ENCODE measurements around the gene PRMT1. TPM values are rescaled to one million over a fixed set of nuclear protein-coding genes. Genes with fewer than 3 reads are reported as not detected.

The PRMT1 gene
- polyA plus RNA-seq, 1 donor from 2014 or later = 610 TPM

- Histone ChIP-seq H3K36me3 (ENCODE audit: insufficient read depth, low read length) (peaks cover 4% of the 10 kb centered on the region), H3K4me3 (ENCODE audit: low read length) (no peak overlapping the region), H3K9ac (ENCODE audit: low read length) (no peak overlapping the region), H3K27ac (ENCODE audit: low read length) (no peak overlapping the region), H4K20me1 (ENCODE audit: insufficient read depth) (no peaks in the 10 kb centered on the region), H3K9me2 (ENCODE audit: insufficient read depth, low read length) (no peaks in the 10 kb centered on the region), H3K4me2 (ENCODE audit: low read length) (no peak overlapping the region), H2AFZ (ENCODE audit: low read depth, low read length) (no peak overlapping the region), H3K27me3 (ENCODE audit: insufficient read depth, low read depth, low read length) (no peaks in the 10 kb centered on the region), H3K9me3 (ENCODE audit: low read length) (no peaks in the 10 kb centered on the region), H3K79me2 (replicated peaks; ENCODE audit: insufficient read depth, low read length) (no peaks in the 10 kb centered on the region), H3F3A (ENCODE audit: insufficient read depth, low read length, poor library complexity, severe bottlenecking) (no peaks in the 10 kb centered on the region)
- TF ChIP-seq EZH2 (IDR thresholded peaks at IDR 0.05; ENCODE audit: borderline replicate concordance, insufficient read depth, low read length, poor library complexity, severe bottlenecking) = no peak
- no peak for TF ChIP-seq EP300 (conservative IDR thresholded peaks at IDR 0.05; ENCODE audit: poor library complexity, severe bottlenecking)
- TF ChIP-seq MXI1 (conservative IDR thresholded peaks at IDR 0.05; ENCODE audit: poor library complexity, severe bottlenecking) = no peak
- no peak for TF ChIP-seq RAD21 (conservative IDR thresholded peaks at IDR 0.05)
- no peak for TF ChIP-seq REST (IDR thresholded peaks at IDR 0.05; ENCODE audit: borderline replicate concordance)
- TF ChIP-seq CTCF (IDR thresholded peaks at IDR 0.05; ENCODE audit: poor library complexity, severe bottlenecking) = no peak
- no peak for TF ChIP-seq POLR2AphosphoS5 (IDR thresholded peaks at IDR 0.05)
- no peak for TF ChIP-seq SMC3 (conservative IDR thresholded peaks at IDR 0.05; ENCODE audit: poor library complexity)
- no peak for TF ChIP-seq TAF1 (IDR thresholded peaks at IDR 0.05; ENCODE audit: low read depth)
Measured at GRCh38 chr19:49713236-49713845, 36.3 kb downstream of the PRMT1 start.

GRCh38 chr19:49716154-49716553 lies 39.1 kb downstream of the PRMT1 start:
- no peaks in the 10 kb centered on the region for H4K20me1 ChIP-seq (ENCODE audit: insufficient read depth)
- no peak overlapping the region for H2AFZ ChIP-seq (ENCODE audit: low read depth, low read length)
- H3K79me2 ChIP-seq (replicated peaks; ENCODE audit: insufficient read depth, low read length) = no peaks in the 10 kb centered on the region
- no peak overlapping the region for H3K27ac ChIP-seq (ENCODE audit: low read length)
- H3K27me3 ChIP-seq (ENCODE audit: insufficient read depth, low read depth, low read length) = no peaks in the 10 kb centered on the region
- H3K9ac ChIP-seq (ENCODE audit: low read length) = no peak overlapping the region
- no peaks in the 10 kb centered on the region for H3K9me3 ChIP-seq (ENCODE audit: low read length)
- H3K4me2 ChIP-seq (ENCODE audit: low read length) = no peak overlapping the region
- H3K36me3 ChIP-seq (ENCODE audit: insufficient read depth, low read length) = peaks cover 4% of the 10 kb centered on the region
- H3F3A ChIP-seq (ENCODE audit: insufficient read depth, low read length, poor library complexity, severe bottlenecking) = no peaks in the 10 kb centered on the region
- no peaks in the 10 kb centered on the region for H3K9me2 ChIP-seq (ENCODE audit: insufficient read depth, low read length)
- no peak overlapping the region for H3K4me3 ChIP-seq (ENCODE audit: low read length)
- TF ChIP-seq POLR2AphosphoS5 (IDR thresholded peaks at IDR 0.05) = no peak
- TF ChIP-seq EP300 (conservative IDR thresholded peaks at IDR 0.05; ENCODE audit: poor library complexity, severe bottlenecking) = no peak
- TF ChIP-seq EZH2 (IDR thresholded peaks at IDR 0.05; ENCODE audit: borderline replicate concordance, insufficient read depth, low read length, poor library complexity, severe bottlenecking) = no peak
- no peak for TF ChIP-seq MXI1 (conservative IDR thresholded peaks at IDR 0.05; ENCODE audit: poor library complexity, severe bottlenecking)
- no peak for TF ChIP-seq CTCF (IDR thresholded peaks at IDR 0.05; ENCODE audit: poor library complexity, severe bottlenecking)
- no peak for TF ChIP-seq SMC3 (conservative IDR thresholded peaks at IDR 0.05; ENCODE audit: poor library complexity)
- no peak for TF ChIP-seq TAF1 (IDR thresholded peaks at IDR 0.05; ENCODE audit: low read depth)
- TF ChIP-seq RAD21 (conservative IDR thresholded peaks at IDR 0.05) = no peak
- TF ChIP-seq REST (IDR thresholded peaks at IDR 0.05; ENCODE audit: borderline replicate concordance) = no peak
